Epithelial cell of prostate (primary cell): ENCODE measurements around the gene TMEM181.
"Not testable (repeated sequence)": the region's sequence is repeated elsewhere in the genome, so short reads cannot be mapped to it uniquely, and the experiment has no call there.

Source experiments
- DNase-seq: peaks from one replicate; pipeline ENCODE4 v3.0.0-alpha.2; 2011; ENCODE audit warnings: low read depth, low spot score
- H3K27ac ChIP-seq: fragments of 450-650 bp; 2 replicates; pipeline ENCODE4 v1.5.1; 2017; ENCODE audit warnings: mild to moderate bottlenecking

The TMEM181 gene

GRCh38 chr6:158611541-158612370 lies 51.9 kb downstream of the TMEM181 start:
- DNase-seq: no peak
- peak overlapping the region; percentile 3 for H3K27ac ChIP-seq

GRCh38 chr6:158614606-158615005 lies 54.7 kb downstream of the TMEM181 start:
- H3K27ac ChIP-seq, DNase-seq: not testable (repeated sequence)

- DNase-seq, H3K27ac ChIP-seq: not testable (repeated sequence)
Observed at GRCh38 chr6:158618289-158618688, 58.4 kb downstream of the TMEM181 start.

- no peak for DNase-seq
- H3K27ac ChIP-seq: no peak overlapping the region
Observed at GRCh38 chr6:158619922-158620801, 60.3 kb downstream of the TMEM181 start.

- H3K27ac ChIP-seq: no peak overlapping the region
- DNase-seq: no peak
Observed at GRCh38 chr6:158620963-158621693, 61.2 kb downstream of the TMEM181 start.

GRCh38 chr6:158621694-158622544 lies 62.0 kb downstream of the TMEM181 start:
- H3K27ac ChIP-seq: no peak overlapping the region
- DNase-seq: no peak

- H3K27ac ChIP-seq: no peak overlapping the region
- no peak for DNase-seq
Observed at GRCh38 chr6:158622545-158623190, 62.8 kb downstream of the TMEM181 start.

- no peak for DNase-seq
- no peak overlapping the region for H3K27ac ChIP-seq
Observed at GRCh38 chr6:158624684-158625682, 65.1 kb downstream of the TMEM181 start.

GRCh38 chr6:158625881-158626305 lies 66.0 kb downstream of the TMEM181 start:
- no peak for DNase-seq
- H3K27ac ChIP-seq: no peak overlapping the region

- DNase-seq: no peak
- H3K27ac ChIP-seq: no peak overlapping the region
Observed at GRCh38 chr6:158626360-158627167, 66.7 kb downstream of the TMEM181 start.

- no peak overlapping the region for H3K27ac ChIP-seq
- DNase-seq: no peak
Observed at GRCh38 chr6:158627168-158627939, 67.5 kb downstream of the TMEM181 start.

GRCh38 chr6:158627940-158628211 lies 68.0 kb downstream of the TMEM181 start:
- no peak overlapping the region for H3K27ac ChIP-seq
- DNase-seq: no peak

GRCh38 chr6:158628542-158628941 lies 68.7 kb downstream of the TMEM181 start:
- H3K27ac ChIP-seq: no peak overlapping the region
- no peak for DNase-seq

GRCh38 chr6:158629367-158630221 lies 69.7 kb downstream of the TMEM181 start:
- no peak for DNase-seq
- H3K27ac ChIP-seq: no peak overlapping the region

- peak overlapping the region; percentile 49 for H3K27ac ChIP-seq
- no peak for DNase-seq
Observed at GRCh38 chr6:158630938-158631616, 71.2 kb downstream of the TMEM181 start.
